ENCODE data around the gene ANKH.
"Not testable (repeated sequence)": the region's sequence is repeated elsewhere in the genome, so short reads cannot be mapped to it uniquely, and the experiment has no call there.

DNA sequence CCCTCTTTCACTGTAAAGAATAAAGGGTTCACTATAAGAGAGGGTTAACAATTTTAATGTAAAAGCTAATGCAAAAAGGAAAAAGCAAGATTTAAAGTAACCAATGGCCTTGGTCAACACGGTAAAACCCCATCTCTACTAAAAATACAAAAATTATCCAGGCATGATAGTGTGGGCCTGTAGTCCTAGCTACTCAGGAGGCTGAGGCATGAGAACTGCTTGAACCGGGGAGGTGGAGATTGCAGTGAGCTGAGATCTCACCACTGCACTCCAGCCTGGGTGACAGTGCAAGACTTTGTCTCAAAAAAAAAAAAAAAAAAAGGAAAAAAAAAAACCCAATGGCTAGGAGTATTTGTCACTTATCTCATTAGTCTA is 53.8 kb downstream of the ANKH start:
- TF ChIP-seq CTCF (IDR thresholded peaks at IDR 0.05; ENCODE audit: poor library complexity, severe bottlenecking); REST (IDR thresholded peaks at IDR 0.05; ENCODE audit: borderline replicate concordance); MXI1 (conservative IDR thresholded peaks at IDR 0.05; ENCODE audit: poor library complexity, severe bottlenecking); TAF1 (IDR thresholded peaks at IDR 0.05; ENCODE audit: low read depth); POLR2AphosphoS5 (IDR thresholded peaks at IDR 0.05); RAD21 (conservative IDR thresholded peaks at IDR 0.05); EZH2 (IDR thresholded peaks at IDR 0.05; ENCODE audit: borderline replicate concordance, insufficient read depth, low read length, poor library complexity, severe bottlenecking): not testable (repeated sequence)

Measured in neural cell (in vitro differentiated cells).